22Rv1 (cell line): Measurements from ENCODE around the gene CCDC43.
A peak's percentile ranks its signal among the peaks of the same experiment; 100 is the strongest.
"Not testable (repeated sequence)": the region's sequence is repeated elsewhere in the genome, so short reads cannot be mapped to it uniquely, and the experiment has no call there.

Source experiments
- ZFX ChIP-seq: fragments of 450-650 bp; IDR thresholded peaks from 2 replicates; pipeline ENCODE4 v1.6.1; 2017; ENCODE audit warnings: antibody characterized with exemption, borderline replicate concordance
- TF ChIP-seq, protein P1 (sequence below): fragments of 450-650 bp; IDR thresholded peaks from 2 replicates; pipeline ENCODE4 v1.5.1; 2017; ENCODE audit warnings: mild to moderate bottlenecking

- TF ChIP-seq, protein P1, sequence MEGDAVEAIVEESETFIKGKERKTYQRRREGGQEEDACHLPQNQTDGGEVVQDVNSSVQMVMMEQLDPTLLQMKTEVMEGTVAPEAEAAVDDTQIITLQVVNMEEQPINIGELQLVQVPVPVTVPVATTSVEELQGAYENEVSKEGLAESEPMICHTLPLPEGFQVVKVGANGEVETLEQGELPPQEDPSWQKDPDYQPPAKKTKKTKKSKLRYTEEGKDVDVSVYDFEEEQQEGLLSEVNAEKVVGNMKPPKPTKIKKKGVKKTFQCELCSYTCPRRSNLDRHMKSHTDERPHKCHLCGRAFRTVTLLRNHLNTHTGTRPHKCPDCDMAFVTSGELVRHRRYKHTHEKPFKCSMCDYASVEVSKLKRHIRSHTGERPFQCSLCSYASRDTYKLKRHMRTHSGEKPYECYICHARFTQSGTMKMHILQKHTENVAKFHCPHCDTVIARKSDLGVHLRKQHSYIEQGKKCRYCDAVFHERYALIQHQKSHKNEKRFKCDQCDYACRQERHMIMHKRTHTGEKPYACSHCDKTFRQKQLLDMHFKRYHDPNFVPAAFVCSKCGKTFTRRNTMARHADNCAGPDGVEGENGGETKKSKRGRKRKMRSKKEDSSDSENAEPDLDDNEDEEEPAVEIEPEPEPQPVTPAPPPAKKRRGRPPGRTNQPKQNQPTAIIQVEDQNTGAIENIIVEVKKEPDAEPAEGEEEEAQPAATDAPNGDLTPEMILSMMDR, result peak; percentile 76
- not testable (repeated sequence) for TF ChIP-seq ZFX
Observed at GRCh38 chr17:44690746-44691306, 1.2 kb upstream of the CCDC43 start.
